K562 (cell line): ENCODE data around the gene NFE2. TPM values are rescaled to one million over a fixed set of nuclear protein-coding genes. Genes with fewer than 3 reads are reported as not detected.
A peak's percentile ranks its signal among the peaks of the same experiment; 100 is the strongest.

ENCODE experiments used
- ARID1B ChIP-seq: fragments of 450-650 bp; IDR thresholded peaks from 2 replicates; pipeline ENCODE4 v1.6.1; 2016; ENCODE audit warnings: antibody characterized with exemption, mild to moderate bottlenecking, inconsistent platforms
- BHLHE40 ChIP-seq: IDR thresholded peaks from 2 replicates; pipeline ENCODE4 v1.6.1; 2011; ENCODE audit warnings: low read length, improper control_type of control experiment
- CBX8 ChIP-seq: fragments of 200-600 bp; sonication (generic); IDR thresholded peaks from 2 replicates; pipeline ENCODE4 v1.6.1; 2012; ENCODE audit warnings: borderline replicate concordance, mixed run types, low read depth, mild to moderate bottlenecking, moderate library complexity, mixed read lengths, low read length, control low read depth, inconsistent platforms; ENCODE audit not compliant: poor library complexity, severe bottlenecking; ENCODE audit errors: extremely low read depth
- E2F8 ChIP-seq: fragments of 450-650 bp; IDR thresholded peaks from 2 replicates; pipeline ENCODE4 v1.7.1; 2018; ENCODE audit warnings: mild to moderate bottlenecking, low read depth; ENCODE audit not compliant: partially characterized antibody
- NFATC3 ChIP-seq: fragments of 450-650 bp; IDR thresholded peaks from 2 replicates; pipeline ENCODE4 v1.6.1; 2017; ENCODE audit warnings: mild to moderate bottlenecking
- NR1H2 ChIP-seq: sonication (generic); formaldehyde crosslinking; IDR thresholded peaks from 2 replicates; pipeline ENCODE4 v1.4.0; 2020; ENCODE audit warnings: mild to moderate bottlenecking, missing genetic modification reagents
- POLR2AphosphoS2 ChIP-seq: IDR thresholded peaks from 2 replicates; pipeline ENCODE4 v1.6.1; 2012; ENCODE audit warnings: low read length, improper control_type of control experiment
- TCFL5 ChIP-seq: fragments of 250-450 bp; sonication (Bioruptor Pico); conservative IDR thresholded peaks from 2 replicates; pipeline ENCODE4 v1.6.1; 2021; ENCODE audit warnings: mild to moderate bottlenecking, moderate library complexity, matching md5 sums
- THRA ChIP-seq: fragments of 450-650 bp; IDR thresholded peaks from 2 replicates; pipeline ENCODE4 v1.6.1; 2017; ENCODE audit warnings: mild to moderate bottlenecking, moderate library complexity
- TOE1 ChIP-seq, 2 experiments: fragments of 450-650 bp in 1 of 2; sonication (generic) in 1 of 2; formaldehyde crosslinking in 1 of 2; IDR thresholded peaks; 2 replicates each; pipeline versions ENCODE4 v1.7.1 to v1.8.0; 2016 to 2022; ENCODE audit warnings: borderline replicate concordance in 2 of 2, mild to moderate bottlenecking in 2 of 2, antibody characterized with exemption in 1 of 2, inconsistent platforms in 1 of 2, low read depth in 1 of 2, missing genetic modification reagents in 1 of 2, moderate library complexity in 1 of 2
- ZNF318 ChIP-seq, 2 experiments: fragments of 450-650 bp; IDR thresholded peaks; 2 replicates each; pipeline ENCODE4 v1.6.1; 2016; ENCODE audit warnings: mild to moderate bottlenecking in 2 of 2, borderline replicate concordance in 1 of 2, low read depth in 1 of 2, moderate library complexity in 1 of 2
- polyA plus RNA-seq, 8 experiments: library from polyadenylated mRNA; depleted of rRNA in 4 of 8; stranded (reverse) in 5 of 8; unstranded in 3 of 8; fragments of >200 nt; fragmentation: Nextera tagmentation in 2 of 8; fragmentation: Illumina TruSeq in 1 of 8; extraction: Ambion mirVana in 2 of 8; extraction: Trizol in 1 of 8; gene quantifications; 2 replicates each; pipeline versions ENCODE4 v1.2.1 to v1.2.3, GENCODE V29; 2011 to 2014; ENCODE audit warnings: inconsistent platforms in 1 of 8, missing spikeins in 1 of 8
- total RNA-seq, 7 experiments: library from RNA; depleted of rRNA in 6 of 7; stranded (reverse); fragments of >200 nt in 6 of 7; fragmentation: Illumina TruSeq in 2 of 7; extraction: Trizol in 2 of 7; gene quantifications; 2 replicates each; pipeline versions ENCODE4 v1.2.1 to v1.2.3, GENCODE V29; 2011 to 2021; ENCODE audit warnings: low replicate concordance in 1 of 7

The NFE2 gene
- total and polyA plus RNA-seq, 9 of the 15 experiments (the other 6 are each of a cell fraction or from before 2014, with no cell fraction given): 12.3 to 282 (median 208) TPM

- TF ChIP-seq CBX8 (no peak), ZNF318 (IDR thresholded peaks at IDR 0.05; ENCODE audit: borderline replicate concordance in 1 of 2, low read depth in 1 of 2) (no peak), TOE1 (IDR thresholded peaks at IDR 0.05; ENCODE audit: borderline replicate concordance) (peak; percentile 66; the same call in 1 of the 2 replicates), TOE1 (CRISPR knock-in tag; IDR thresholded peaks at IDR 0.05; ENCODE audit: borderline replicate concordance, low read depth) (no peak), NFATC3 (no peak), NR1H2 (CRISPR knock-in tag) (0 out of 2 replicates have a peak, but pooled peaks have one; percentile 52), THRA (no peak), E2F8 (no peak), ARID1B (peak; percentile 62; the same call in 1 of the 2 replicates), POLR2AphosphoS2 (no peak), TCFL5 (CRISPR knock-in tag) (no peak), BHLHE40 (no peak; the same call in 1 of the 2 replicates)
These were observed at the start of gene NFE2 (continued) for GRCh38 chr12:54300732-54301427.
